Calu3 (cell line): ENCODE results near the gene CCDC171. TPM values are rescaled to one million over a fixed set of nuclear protein-coding genes. Genes with fewer than 3 reads are reported as not detected.

ENCODE experiments used
- BruUV-seq: library from RNA; stranded (reverse); fragments of 400-500 nt; replicated peaks from 2 replicates; lab custom pipeline; 2021; lab: Mats Ljungman, UMichigan
- CTCF ChIA-PET: fragments of 300-600 bp; sonication (Branson Sonifier 250); formaldehyde crosslinking; loops from one replicate; lab custom pipeline; 2022; ENCODE audit warnings: antibody characterized with exemption; lab: Charles Lee
- DNase-seq: peaks from one replicate; pipeline ENCODE4 v3.0.0; 2022
- H3K27ac Mint-ChIP-seq: one replicate; pipeline ENCODE4 v1.8.0; 2022; ENCODE audit warnings: mixed read lengths; ENCODE audit not compliant: unreplicated experiment
- H3K27me3 Mint-ChIP-seq: one replicate; pipeline ENCODE4 v1.8.0; 2022; ENCODE audit warnings: mixed read lengths; ENCODE audit not compliant: unreplicated experiment
- H3K36me3 Mint-ChIP-seq: one replicate; pipeline ENCODE4 v1.8.0; 2022; ENCODE audit warnings: mild to moderate bottlenecking, moderate library complexity, mixed read lengths; ENCODE audit not compliant: insufficient read depth, unreplicated experiment
- H3K4me1 Mint-ChIP-seq: one replicate; pipeline ENCODE4 v1.8.0; 2022; ENCODE audit warnings: mild to moderate bottlenecking, low read depth, mixed read lengths; ENCODE audit not compliant: unreplicated experiment
- H3K4me3 Mint-ChIP-seq: one replicate; pipeline ENCODE4 v1.8.0; 2022; ENCODE audit warnings: mild to moderate bottlenecking, low read depth, moderate library complexity, mixed read lengths; ENCODE audit not compliant: unreplicated experiment
- H3K9me3 Mint-ChIP-seq: one replicate; pipeline ENCODE4 v1.8.0; 2022; ENCODE audit warnings: low read depth, mixed read lengths; ENCODE audit not compliant: unreplicated experiment
- intact Hi-C: fragments of 100-400 bp; cut with micrococcal nuclease; formaldehyde crosslinking; loops from one replicate; pipeline ENCODE4 v1.10.0; 2022; ENCODE audit not compliant: unreplicated experiment
- total RNA-seq: library from RNA; stranded (reverse); gene quantifications from 2 replicates; pipeline ENCODE4 v1.2.3, GENCODE V29; 2022
- TF ChIP-seq, protein P1 (sequence below): fragments of 200-600 bp; IDR thresholded peaks from one replicate; pipeline ENCODE4 v1.8.0; 2022; ENCODE audit warnings: antibody characterized with exemption; ENCODE audit not compliant: unreplicated experiment

Gene CCDC171
- total RNA-seq, 1 experiment from 2014 or later = 2.1 TPM

DNA sequence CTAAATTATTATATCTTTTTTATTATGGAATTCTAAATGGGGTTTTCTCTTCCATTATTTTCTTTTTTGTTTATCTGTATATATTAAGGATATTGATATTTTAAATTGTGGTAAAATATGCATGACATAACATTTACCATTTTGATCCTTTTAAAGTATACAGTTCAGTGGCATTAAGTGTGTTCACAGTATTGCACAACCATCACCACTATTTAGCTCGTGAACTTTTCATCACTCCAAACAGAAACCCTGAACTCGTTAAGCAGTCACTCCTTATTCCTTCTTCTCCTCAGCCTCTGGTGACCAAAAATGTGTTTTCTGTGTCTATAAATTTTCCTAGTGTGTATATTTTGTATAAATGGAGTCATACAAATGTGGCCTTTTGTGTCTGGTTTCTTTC is 188.2 kb downstream of the CCDC171 start:
- Mint-ChIP-seq H3K36me3 (no peaks in the 10 kb centered on the region), H3K27me3 (no peaks in the 10 kb centered on the region), H3K4me1 (no peaks in the 10 kb centered on the region), H3K4me3 (no peak overlapping the region), H3K27ac (no peak overlapping the region), H3K9me3 (no peaks in the 10 kb centered on the region)
- TF ChIP-seq, protein P1, sequence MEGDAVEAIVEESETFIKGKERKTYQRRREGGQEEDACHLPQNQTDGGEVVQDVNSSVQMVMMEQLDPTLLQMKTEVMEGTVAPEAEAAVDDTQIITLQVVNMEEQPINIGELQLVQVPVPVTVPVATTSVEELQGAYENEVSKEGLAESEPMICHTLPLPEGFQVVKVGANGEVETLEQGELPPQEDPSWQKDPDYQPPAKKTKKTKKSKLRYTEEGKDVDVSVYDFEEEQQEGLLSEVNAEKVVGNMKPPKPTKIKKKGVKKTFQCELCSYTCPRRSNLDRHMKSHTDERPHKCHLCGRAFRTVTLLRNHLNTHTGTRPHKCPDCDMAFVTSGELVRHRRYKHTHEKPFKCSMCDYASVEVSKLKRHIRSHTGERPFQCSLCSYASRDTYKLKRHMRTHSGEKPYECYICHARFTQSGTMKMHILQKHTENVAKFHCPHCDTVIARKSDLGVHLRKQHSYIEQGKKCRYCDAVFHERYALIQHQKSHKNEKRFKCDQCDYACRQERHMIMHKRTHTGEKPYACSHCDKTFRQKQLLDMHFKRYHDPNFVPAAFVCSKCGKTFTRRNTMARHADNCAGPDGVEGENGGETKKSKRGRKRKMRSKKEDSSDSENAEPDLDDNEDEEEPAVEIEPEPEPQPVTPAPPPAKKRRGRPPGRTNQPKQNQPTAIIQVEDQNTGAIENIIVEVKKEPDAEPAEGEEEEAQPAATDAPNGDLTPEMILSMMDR = no peak
- intact Hi-C loops = no loop called here
- CTCF ChIA-PET = no interaction called here
- no TSS peak for BruUV-seq
- DNase-seq = no peak

DNA sequence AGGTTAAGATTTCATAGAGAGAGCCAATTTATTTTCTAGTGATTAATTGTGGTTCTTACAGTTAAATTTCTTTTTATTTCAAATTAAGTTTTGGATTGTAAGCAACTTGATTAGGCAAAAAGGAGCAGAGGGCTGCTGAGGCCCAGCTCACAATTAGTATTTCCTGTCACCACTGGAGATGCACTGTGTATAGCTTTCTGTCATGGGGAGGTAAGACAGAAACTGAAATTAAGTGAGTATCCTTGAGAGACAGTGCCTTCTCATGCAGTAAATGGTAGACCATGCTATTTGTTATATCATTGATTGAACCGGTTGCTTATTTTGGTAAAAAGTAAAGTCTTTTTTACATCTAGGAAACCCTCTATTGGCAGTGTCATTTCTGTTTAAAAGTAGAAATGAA is 190.7 kb downstream of the CCDC171 start:
- intact Hi-C loops = no loop called here
- Mint-ChIP-seq H3K27me3 (no peaks in the 10 kb centered on the region), H3K36me3 (no peaks in the 10 kb centered on the region), H3K9me3 (peaks cover 2% of the 10 kb centered on the region), H3K27ac (no peak overlapping the region), H3K4me1 (no peaks in the 10 kb centered on the region), H3K4me3 (no peak overlapping the region)
- TF ChIP-seq, protein P1 = no peak
- BruUV-seq = no TSS peak
- CTCF ChIA-PET = no interaction called here
- no peak for DNase-seq

DNA sequence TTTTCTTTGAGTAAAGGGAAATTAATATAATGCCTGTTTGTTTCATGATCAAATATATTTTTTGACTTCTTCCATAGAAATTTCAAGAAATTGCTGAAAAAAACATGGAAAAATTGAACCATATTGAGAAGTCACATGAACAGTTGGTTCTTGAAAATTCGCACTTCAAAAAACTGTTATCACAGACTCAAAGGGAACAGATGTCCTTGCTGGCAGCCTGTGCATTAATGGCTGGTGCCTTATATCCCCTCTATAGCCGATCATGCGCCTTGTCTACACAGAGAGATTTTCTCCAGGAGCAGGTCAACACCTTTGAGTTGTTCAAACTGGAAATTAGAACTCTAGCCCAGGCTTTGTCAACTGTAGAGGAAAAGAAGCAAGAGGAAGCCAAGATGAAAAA is 191.4 kb downstream of the CCDC171 start:
- H3K9me3 Mint-ChIP-seq = peaks cover 2% of the 10 kb centered on the region
- intact Hi-C loops = no loop called here
- no peaks in the 10 kb centered on the region for H3K4me1 Mint-ChIP-seq
- CTCF ChIA-PET = no interaction called here
- H3K4me3 Mint-ChIP-seq = no peak overlapping the region
- H3K27ac Mint-ChIP-seq = no peak overlapping the region
- DNase-seq = no peak
- no peaks in the 10 kb centered on the region for H3K36me3 Mint-ChIP-seq
- H3K27me3 Mint-ChIP-seq = no peaks in the 10 kb centered on the region
- TF ChIP-seq, protein P1 = no peak
- no TSS peak for BruUV-seq

DNA sequence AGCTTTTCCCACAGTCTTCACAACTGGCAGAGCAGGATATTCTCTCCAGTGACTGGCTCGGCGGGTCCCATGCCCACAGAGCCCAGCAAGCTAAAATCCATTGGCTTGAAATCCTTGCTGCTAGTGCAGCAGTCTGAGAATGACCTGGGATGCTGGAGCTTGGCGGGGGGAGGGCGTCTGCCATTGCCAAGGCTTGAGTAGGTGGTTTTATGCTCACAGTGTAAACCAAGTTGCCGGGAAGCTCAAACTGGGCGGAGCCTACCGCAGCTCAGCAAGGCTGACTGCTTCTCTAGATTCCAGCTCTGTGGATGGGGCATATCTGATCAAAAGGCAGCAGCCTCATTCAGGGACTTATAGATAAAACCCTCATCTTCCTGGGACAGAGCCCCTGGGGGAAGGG is 194.1 kb downstream of the CCDC171 start:
- intact Hi-C loops = no loop called here
- Mint-ChIP-seq H3K27me3 (no peaks in the 10 kb centered on the region), H3K4me3 (no peak overlapping the region), H3K27ac (no peak overlapping the region), H3K9me3 (peaks cover 5% of the 10 kb centered on the region), H3K4me1 (no peaks in the 10 kb centered on the region), H3K36me3 (no peaks in the 10 kb centered on the region)
- BruUV-seq = no TSS peak
- TF ChIP-seq, protein P1 = no peak
- DNase-seq = no peak
- CTCF ChIA-PET = no interaction called here
